ENCODE results near the gene MINDY3. TPM values are rescaled to one million over a fixed set of nuclear protein-coding genes. Genes with fewer than 3 reads are reported as not detected.
"Not testable (repeated sequence)": the region's sequence is repeated elsewhere in the genome, so short reads cannot be mapped to it uniquely, and the experiment has no call there.

MINDY3 gene
- polyA plus RNA-seq, 6 donors from 2014 or later = 2.8 to 8.3 (median 7.1) TPM

GRCh38 chr10:15850337-15850978, 9.8 kb downstream of the MINDY3 start:
- Mint-ChIP-seq H3K4me1 (peaks cover 10 to 39% (median 27%) of the 10 kb centered on the region in 3 donors), H3K4me3 (peak overlapping the region in 1 of 8 donors; percentile 63), H3K27ac (peak overlapping the region in 2 of 6 donors; percentile 24 to 33), H3K9me3 (peaks cover 20 to 35% (median 31%) of the 10 kb centered on the region in 7 donors), H3K36me3 (peaks cover 47 to 54% of the 10 kb centered on the region in 2 donors)
- ATAC-seq (ENCODE audit: low read depth in 2 of 2); DNase-seq; H3K27me3 Mint-ChIP-seq: not testable (repeated sequence)

DNA sequence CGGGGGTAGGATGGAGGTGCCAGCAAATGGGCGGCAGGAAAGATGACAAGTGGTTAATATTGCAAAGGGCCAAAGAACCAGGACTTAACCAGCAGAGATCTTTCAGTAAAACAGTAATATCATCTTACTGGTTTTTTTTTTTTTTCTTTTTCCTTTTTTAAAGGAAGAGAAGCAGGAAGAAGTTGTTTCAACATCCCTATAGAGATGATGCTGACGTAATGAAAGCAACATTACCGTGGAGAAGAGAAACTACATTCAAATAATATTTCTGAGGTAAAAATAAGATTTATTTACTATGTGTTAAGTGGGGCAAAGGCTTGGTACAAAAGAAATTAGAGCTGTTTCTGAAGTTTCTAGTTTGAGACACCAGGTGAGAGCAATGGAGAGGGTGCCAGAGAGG, 11.0 kb downstream of the MINDY3 start:
- H3K4me1 Mint-ChIP-seq = peaks cover 10 to 34% (median 24%) of the 10 kb centered on the region in 3 donors
- peaks cover 20 to 35% (median 31%) of the 10 kb centered on the region in 7 donors for H3K9me3 Mint-ChIP-seq
- H3K27ac Mint-ChIP-seq = peak overlapping the region in 1 of 6 donors; percentile 71
- H3K36me3 Mint-ChIP-seq = peaks cover 47 to 48% of the 10 kb centered on the region in 2 donors
- H3K4me3 Mint-ChIP-seq = peak overlapping the region in 1 of 8 donors; percentile 55
- ATAC-seq (ENCODE audit: low read depth in 2 of 2) (no peak), DNase-seq (no peak)
- H3K27me3 Mint-ChIP-seq = no peaks in the 10 kb centered on the region

- H3K36me3 Mint-ChIP-seq = peaks cover 38 to 44% of the 10 kb centered on the region in 2 donors
- H3K27me3 Mint-ChIP-seq = no peaks in the 10 kb centered on the region
- DNase-seq (no peak), ATAC-seq (ENCODE audit: low read depth in 2 of 2) (no peak)
- H3K27ac Mint-ChIP-seq = no peak overlapping the region
- H3K9me3 Mint-ChIP-seq = peaks cover 20 to 35% (median 31%) of the 10 kb centered on the region in 7 donors
- H3K4me1 Mint-ChIP-seq = peaks cover 11 to 20% (median 19%) of the 10 kb centered on the region in 3 donors
- no peak overlapping the region for H3K4me3 Mint-ChIP-seq
These were observed 12.8 kb downstream of the MINDY3 start for GRCh38 chr10:15847481-15847880.

GRCh38 chr10:15844517-15844916, 15.8 kb downstream of the MINDY3 start:
- Mint-ChIP-seq H3K27ac (peak overlapping the region in 1 of 6 donors; percentile 47), H3K9me3 (peaks cover 0 to 7% (median 5%) of the 10 kb centered on the region in 7 donors), H3K36me3 (peaks cover 8 to 16% of the 10 kb centered on the region in 2 donors), H3K4me1 (peaks cover 0 to 6% (median 5%) of the 10 kb centered on the region in 3 donors), H3K4me3 (no peak overlapping the region), H3K27me3 (no peaks in the 10 kb centered on the region)
- ATAC-seq (ENCODE audit: low read depth in 2 of 2) (no peak), DNase-seq (no peak)

GRCh38 chr10:15843695-15844094, 16.6 kb downstream of the MINDY3 start:
- ATAC-seq (ENCODE audit: low read depth in 2 of 2) (no peak), DNase-seq (no peak)
- no peak overlapping the region for H3K4me3 Mint-ChIP-seq
- H3K36me3 Mint-ChIP-seq = peaks cover under 1 to 8% of the 10 kb centered on the region in 2 donors
- no peak overlapping the region for H3K27ac Mint-ChIP-seq
- no peaks in the 10 kb centered on the region for H3K27me3 Mint-ChIP-seq
- H3K9me3 Mint-ChIP-seq = no peaks in the 10 kb centered on the region
- peaks cover 0 to 4% (median under 1%) of the 10 kb centered on the region in 3 donors for H3K4me1 Mint-ChIP-seq

DNA sequence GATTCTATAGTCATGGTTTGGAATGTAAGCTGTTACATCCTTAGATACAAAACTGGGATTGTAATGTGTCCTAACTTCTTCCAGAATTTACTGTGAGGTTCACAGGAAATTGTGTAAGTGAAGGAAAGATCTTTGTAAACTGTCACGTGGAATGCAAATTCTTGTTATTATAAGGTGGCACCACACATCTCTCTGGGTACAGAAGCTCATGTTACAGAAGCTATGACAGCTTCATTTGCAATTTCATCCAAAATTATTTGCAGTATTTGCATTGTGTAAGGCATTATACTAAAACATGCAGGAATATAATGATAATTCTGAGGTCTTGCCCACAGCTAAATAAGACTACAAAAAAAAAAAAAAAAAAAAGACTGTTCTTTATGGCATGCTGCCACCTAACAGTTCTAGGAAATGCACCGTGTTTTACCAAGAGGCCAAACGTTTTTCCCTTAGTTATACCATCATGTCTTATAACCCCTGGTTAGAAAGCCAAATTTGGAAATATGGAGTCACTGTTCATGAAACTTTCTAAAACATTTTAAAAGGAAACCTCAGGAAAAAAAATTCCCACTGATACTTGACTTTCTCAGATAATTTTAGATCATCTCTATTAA, 17.6 kb downstream of the MINDY3 start:
- H3K4me1 Mint-ChIP-seq = peaks cover 0 to 4% (median 0%) of the 10 kb centered on the region in 3 donors
- no peaks in the 10 kb centered on the region for H3K27me3 Mint-ChIP-seq
- ATAC-seq (ENCODE audit: low read depth in 2 of 2) (no peak), DNase-seq (no peak)
- no peaks in the 10 kb centered on the region for H3K9me3 Mint-ChIP-seq
- peaks cover 0 to 8% of the 10 kb centered on the region in 2 donors for H3K36me3 Mint-ChIP-seq
- no peak overlapping the region for H3K27ac Mint-ChIP-seq
- no peak overlapping the region for H3K4me3 Mint-ChIP-seq

DNA sequence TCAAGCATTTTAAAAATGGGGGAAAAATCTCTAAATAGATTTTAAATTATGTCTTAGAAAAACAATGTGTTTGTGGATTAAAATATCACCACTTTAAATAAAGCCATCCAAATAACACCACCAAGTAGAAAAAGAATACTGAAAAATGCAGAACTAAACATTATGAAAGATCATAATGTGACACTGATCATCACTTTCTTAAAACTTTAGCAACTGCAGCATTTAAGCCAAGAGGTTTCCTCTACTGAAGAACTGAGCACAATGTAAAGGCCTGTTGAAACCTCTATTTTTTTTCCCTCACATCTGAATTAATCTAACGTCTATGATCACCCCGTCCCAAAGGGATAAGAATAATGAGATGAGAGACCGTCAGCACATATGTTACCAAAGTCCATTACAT, 18.6 kb downstream of the MINDY3 start:
- no peak overlapping the region for H3K4me3 Mint-ChIP-seq

DNA sequence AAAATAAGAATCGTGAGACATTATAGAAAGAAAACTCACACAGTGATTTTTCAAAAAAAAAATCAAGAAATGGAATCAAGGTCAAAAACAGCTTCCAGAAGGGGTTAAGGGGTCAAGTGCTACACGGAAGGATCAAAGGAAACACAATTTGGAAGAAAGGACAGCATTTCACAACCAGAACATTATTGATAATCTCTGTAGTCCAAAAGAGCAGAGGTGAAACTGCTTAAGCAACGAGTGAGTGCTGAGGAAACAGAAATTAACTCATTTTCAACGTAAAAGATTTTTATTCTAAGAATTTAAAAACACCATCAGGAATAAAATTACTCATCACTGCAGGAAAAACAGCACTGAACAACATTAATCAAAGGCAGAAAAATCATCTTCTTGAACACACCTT, 23.5 kb downstream of the MINDY3 start:
- no peak for DNase-seq
- no peak overlapping the region for H3K4me3 Mint-ChIP-seq
- no peaks in the 10 kb centered on the region for H3K9me3 Mint-ChIP-seq
- no peak overlapping the region for H3K27ac Mint-ChIP-seq
- peaks cover 6 to 14% of the 10 kb centered on the region in 2 donors for H3K36me3 Mint-ChIP-seq
- H3K27me3 Mint-ChIP-seq = no peaks in the 10 kb centered on the region
- ATAC-seq (ENCODE audit: low read depth in 2 of 2) = no peak
- no peaks in the 10 kb centered on the region for H3K4me1 Mint-ChIP-seq

More for the DNA sequence above, 18.6 kb downstream of the MINDY3 start:
- Mint-ChIP-seq H3K27ac (no peak overlapping the region), H3K4me1 (peaks cover 0 to 4% (median 0%) of the 10 kb centered on the region in 3 donors), H3K36me3 (peaks cover 0 to 8% of the 10 kb centered on the region in 2 donors), H3K27me3 (no peaks in the 10 kb centered on the region), H3K9me3 (no peaks in the 10 kb centered on the region)
- DNase-seq (no peak), ATAC-seq (ENCODE audit: low read depth in 2 of 2) (no peak)

DNA sequence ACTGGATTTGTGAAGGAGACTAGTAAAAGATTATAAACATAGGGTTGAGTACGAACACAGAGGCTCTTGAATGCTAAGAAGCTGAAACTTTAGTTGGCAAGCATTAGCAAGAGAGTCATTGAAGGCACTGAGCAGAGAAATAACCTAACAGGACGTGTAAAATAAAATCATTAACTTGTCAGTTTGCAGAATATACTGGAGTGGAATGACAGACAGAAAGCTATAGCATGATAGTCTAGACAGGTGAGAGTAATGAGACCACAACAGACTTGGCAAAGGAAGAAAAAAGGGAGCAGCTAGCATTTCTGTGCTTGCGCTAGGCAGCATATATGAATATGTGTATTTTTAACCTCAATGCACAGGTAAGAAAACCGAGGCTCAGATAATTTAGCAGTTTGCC, 30.8 kb downstream of the MINDY3 start:
- peaks cover 21 to 42% of the 10 kb centered on the region in 2 donors for H3K36me3 Mint-ChIP-seq
- H3K4me3 Mint-ChIP-seq = no peak overlapping the region
- no peak overlapping the region for H3K27ac Mint-ChIP-seq
- H3K4me1 Mint-ChIP-seq = peaks cover 0 to 2% (median 0%) of the 10 kb centered on the region in 3 donors
- ATAC-seq (ENCODE audit: low read depth in 2 of 2) (no peak), DNase-seq (no peak)
- H3K27me3 Mint-ChIP-seq = no peaks in the 10 kb centered on the region
- H3K9me3 Mint-ChIP-seq = no peaks in the 10 kb centered on the region

- Mint-ChIP-seq H3K4me3 (no peak overlapping the region), H3K27ac (no peak overlapping the region), H3K4me1 (peaks cover 0 to 5% (median 2%) of the 10 kb centered on the region in 3 donors), H3K27me3 (no peaks in the 10 kb centered on the region), H3K36me3 (peaks cover 35 to 40% of the 10 kb centered on the region in 2 donors), H3K9me3 (no peaks in the 10 kb centered on the region)
- ATAC-seq (ENCODE audit: low read depth in 2 of 2) (no peak), DNase-seq (no peak)
These were observed 35.8 kb downstream of the MINDY3 start for GRCh38 chr10:15824498-15824897.

DNA sequence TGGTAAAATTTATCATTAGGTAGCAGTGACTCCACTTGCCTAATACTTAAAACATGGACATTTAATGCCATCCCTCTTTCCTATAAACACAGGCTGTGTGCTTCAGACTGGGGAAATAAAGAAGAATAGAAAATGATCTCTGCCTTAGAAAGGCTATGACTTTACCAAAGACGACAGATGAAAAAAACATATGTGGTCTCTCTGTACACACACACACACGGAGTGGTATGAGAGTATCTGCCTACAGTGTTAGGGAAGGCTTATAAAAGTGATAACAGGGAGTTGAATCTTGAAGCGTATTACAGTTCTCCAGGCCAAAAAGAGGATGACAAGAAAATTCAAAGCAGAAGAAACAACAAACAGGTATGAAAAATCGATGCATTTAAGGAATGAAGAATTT, 38.2 kb downstream of the MINDY3 start:
- Mint-ChIP-seq H3K27ac (no peak overlapping the region), H3K9me3 (no peaks in the 10 kb centered on the region), H3K4me1 (peaks cover 0 to 5% (median 2%) of the 10 kb centered on the region in 3 donors), H3K27me3 (no peaks in the 10 kb centered on the region), H3K4me3 (no peak overlapping the region), H3K36me3 (peaks cover 46 to 51% of the 10 kb centered on the region in 2 donors)
- DNase-seq = no peak
- no peak for ATAC-seq (ENCODE audit: low read depth in 2 of 2)

DNA sequence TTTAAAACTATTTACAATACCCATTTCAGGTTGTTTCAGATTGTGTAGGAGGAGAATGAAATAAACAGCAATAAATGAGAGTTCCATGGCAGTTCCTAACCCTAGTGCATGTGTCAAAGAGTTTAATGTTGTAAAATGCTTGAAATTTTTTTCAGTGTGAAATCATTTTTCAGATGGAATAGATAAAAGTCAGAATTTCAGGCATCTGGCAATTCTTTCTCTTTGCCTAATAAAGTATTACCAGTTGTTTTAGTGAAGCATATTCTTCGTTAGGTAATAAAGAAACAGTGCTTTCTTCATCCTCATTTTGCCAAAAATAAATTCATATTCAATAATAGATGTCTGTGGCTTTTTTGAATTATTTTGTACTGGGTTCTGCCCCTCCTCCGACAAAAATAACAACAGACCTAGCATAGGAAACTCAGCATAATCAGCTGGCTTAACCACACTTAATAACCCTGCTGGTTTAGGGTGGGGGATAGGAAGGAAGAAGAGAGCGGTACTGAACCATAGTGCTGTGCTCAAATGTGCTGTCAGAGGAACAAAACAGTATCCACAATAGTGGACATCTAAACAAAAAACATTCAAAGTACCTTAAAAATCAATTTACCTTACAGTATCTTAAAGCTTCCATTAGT, 39.1 kb downstream of the MINDY3 start:
- no peak overlapping the region for H3K4me3 Mint-ChIP-seq
- no peak overlapping the region for H3K27ac Mint-ChIP-seq
- peaks cover 40 to 51% of the 10 kb centered on the region in 2 donors for H3K36me3 Mint-ChIP-seq

GRCh38 chr10:15817409-15818046, 42.8 kb downstream of the MINDY3 start:
- no peak for ATAC-seq (ENCODE audit: low read depth in 2 of 2)
- H3K4me3 Mint-ChIP-seq = no peak overlapping the region
- peaks cover 0 to 9% (median 0%) of the 10 kb centered on the region in 3 donors for H3K4me1 Mint-ChIP-seq
- H3K27me3 Mint-ChIP-seq = no peaks in the 10 kb centered on the region
- H3K36me3 Mint-ChIP-seq = peaks cover 45 to 50% of the 10 kb centered on the region in 2 donors
- no peaks in the 10 kb centered on the region for H3K9me3 Mint-ChIP-seq
- H3K27ac Mint-ChIP-seq = no peak overlapping the region
- no peak for DNase-seq

More for the DNA sequence above, 39.1 kb downstream of the MINDY3 start:
- DNase-seq (no peak), ATAC-seq (ENCODE audit: low read depth in 2 of 2) (no peak)
- peaks cover 0 to 5% (median 0%) of the 10 kb centered on the region in 3 donors for H3K4me1 Mint-ChIP-seq
- no peaks in the 10 kb centered on the region for H3K9me3 Mint-ChIP-seq
- H3K27me3 Mint-ChIP-seq = no peaks in the 10 kb centered on the region

Data from naive B cell (primary cell).